HG02938 (cell line): ENCODE measurements around the gene DTNBP1.

Experiments used
- ATAC-seq: cut with Tn5 transposase; IDR thresholded peaks from one replicate; pipeline ENCODE4 v1.9.1; 2021; ENCODE audit warnings: mild to moderate bottlenecking, moderate library complexity; ENCODE audit not compliant: unreplicated experiment

The DTNBP1 gene

GRCh38 chr6:15489261-15489962, 173.4 kb downstream of the DTNBP1 start:
- ATAC-seq: no peak

GRCh38 chr6:15487262-15487661, 175.6 kb downstream of the DTNBP1 start:
- no peak for ATAC-seq

- ATAC-seq: no peak
Measured at GRCh38 chr6:15485936-15486335, 176.9 kb downstream of the DTNBP1 start.

- no peak for ATAC-seq
Measured at GRCh38 chr6:15484821-15485220, 178.0 kb downstream of the DTNBP1 start.

GRCh38 chr6:15484140-15484539, 178.7 kb downstream of the DTNBP1 start:
- ATAC-seq: no peak

- ATAC-seq: no peak
Measured at GRCh38 chr6:15483060-15483459, 179.8 kb downstream of the DTNBP1 start.

GRCh38 chr6:15481390-15482291, 181.2 kb downstream of the DTNBP1 start:
- ATAC-seq: no peak

GRCh38 chr6:15480525-15480924, 182.3 kb downstream of the DTNBP1 start:
- no peak for ATAC-seq

- no peak for ATAC-seq
Measured at GRCh38 chr6:15479761-15480160, 183.1 kb downstream of the DTNBP1 start.

- no peak for ATAC-seq
Measured at GRCh38 chr6:15477746-15478145, 185.1 kb downstream of the DTNBP1 start.

GRCh38 chr6:15476631-15477380, 186.0 kb downstream of the DTNBP1 start:
- ATAC-seq: no peak

- no peak for ATAC-seq
Measured at GRCh38 chr6:15475872-15476271, 187.0 kb downstream of the DTNBP1 start.

- no peak for ATAC-seq
Measured at GRCh38 chr6:15475261-15475660, 187.6 kb downstream of the DTNBP1 start.

- no peak for ATAC-seq
Measured at GRCh38 chr6:15474196-15474595, 188.6 kb downstream of the DTNBP1 start.

- ATAC-seq: no peak
Measured at GRCh38 chr6:15473741-15474161, 189.1 kb downstream of the DTNBP1 start.

- no peak for ATAC-seq
Measured at GRCh38 chr6:15473174-15473573, 189.7 kb downstream of the DTNBP1 start.
